Measurements from ENCODE around the gene BRF1. TPM values are rescaled to one million over a fixed set of nuclear protein-coding genes. Genes with fewer than 3 reads are reported as not detected.
A peak's percentile ranks its signal among the peaks of the same experiment; 100 is the strongest.
"Not testable (repeated sequence)": the region's sequence is repeated elsewhere in the genome, so short reads cannot be mapped to it uniquely, and the experiment has no call there.

The BRF1 gene
- total RNA-seq, 4 donors from 2014 or later, result 22.8 to 46.5 (median 30.7) TPM

DNA sequence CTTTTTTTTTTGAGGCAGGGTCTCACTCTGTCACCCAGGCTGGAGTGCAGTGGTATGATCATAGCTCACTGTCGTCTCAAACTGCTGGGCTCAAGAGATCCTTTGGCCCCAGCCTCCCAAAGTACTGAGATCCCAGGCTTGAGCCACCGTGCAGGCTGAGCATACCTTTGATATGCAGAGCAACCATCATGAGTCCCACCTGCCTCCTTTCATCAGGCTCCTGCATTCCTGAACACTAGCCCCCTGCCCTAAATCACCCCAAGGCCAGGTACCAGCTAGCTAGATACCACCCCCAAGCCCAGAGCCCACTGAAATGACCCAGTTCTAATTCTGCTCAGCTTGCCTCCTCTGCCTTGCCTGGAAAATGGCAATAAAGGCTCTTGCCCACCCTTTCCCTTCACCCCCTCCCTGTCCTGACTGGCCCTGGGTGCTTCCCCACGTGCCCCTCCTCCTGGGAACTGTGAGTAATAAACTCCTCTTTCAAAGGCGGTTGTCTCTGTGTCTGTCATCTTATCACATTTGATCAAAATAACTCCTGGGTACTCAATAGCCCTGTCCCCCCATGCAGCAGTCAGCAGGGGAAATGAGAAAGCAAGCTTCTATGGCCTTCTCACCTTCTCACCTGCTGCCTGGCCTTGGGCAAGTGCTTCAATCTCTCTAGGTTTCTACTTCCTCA is 6.4 kb upstream of the BRF1 start:
- TF ChIP-seq, protein P1, sequence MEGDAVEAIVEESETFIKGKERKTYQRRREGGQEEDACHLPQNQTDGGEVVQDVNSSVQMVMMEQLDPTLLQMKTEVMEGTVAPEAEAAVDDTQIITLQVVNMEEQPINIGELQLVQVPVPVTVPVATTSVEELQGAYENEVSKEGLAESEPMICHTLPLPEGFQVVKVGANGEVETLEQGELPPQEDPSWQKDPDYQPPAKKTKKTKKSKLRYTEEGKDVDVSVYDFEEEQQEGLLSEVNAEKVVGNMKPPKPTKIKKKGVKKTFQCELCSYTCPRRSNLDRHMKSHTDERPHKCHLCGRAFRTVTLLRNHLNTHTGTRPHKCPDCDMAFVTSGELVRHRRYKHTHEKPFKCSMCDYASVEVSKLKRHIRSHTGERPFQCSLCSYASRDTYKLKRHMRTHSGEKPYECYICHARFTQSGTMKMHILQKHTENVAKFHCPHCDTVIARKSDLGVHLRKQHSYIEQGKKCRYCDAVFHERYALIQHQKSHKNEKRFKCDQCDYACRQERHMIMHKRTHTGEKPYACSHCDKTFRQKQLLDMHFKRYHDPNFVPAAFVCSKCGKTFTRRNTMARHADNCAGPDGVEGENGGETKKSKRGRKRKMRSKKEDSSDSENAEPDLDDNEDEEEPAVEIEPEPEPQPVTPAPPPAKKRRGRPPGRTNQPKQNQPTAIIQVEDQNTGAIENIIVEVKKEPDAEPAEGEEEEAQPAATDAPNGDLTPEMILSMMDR (IDR thresholded peaks at IDR 0.05), result no peak
- ATAC-seq (ENCODE audit: low FRiP score), result no peak

GRCh38 chr14:105305791-105306190 is 5.0 kb upstream of the BRF1 start:
- ATAC-seq (ENCODE audit: low FRiP score) (no peak), DNase-seq (ENCODE audit: low spot score) (no peak)
- TF ChIP-seq, protein P1 (IDR thresholded peaks at IDR 0.05), result no peak

More for the DNA sequence above, 6.4 kb upstream of the BRF1 start:
- no peak for DNase-seq (ENCODE audit: low spot score)

DNA sequence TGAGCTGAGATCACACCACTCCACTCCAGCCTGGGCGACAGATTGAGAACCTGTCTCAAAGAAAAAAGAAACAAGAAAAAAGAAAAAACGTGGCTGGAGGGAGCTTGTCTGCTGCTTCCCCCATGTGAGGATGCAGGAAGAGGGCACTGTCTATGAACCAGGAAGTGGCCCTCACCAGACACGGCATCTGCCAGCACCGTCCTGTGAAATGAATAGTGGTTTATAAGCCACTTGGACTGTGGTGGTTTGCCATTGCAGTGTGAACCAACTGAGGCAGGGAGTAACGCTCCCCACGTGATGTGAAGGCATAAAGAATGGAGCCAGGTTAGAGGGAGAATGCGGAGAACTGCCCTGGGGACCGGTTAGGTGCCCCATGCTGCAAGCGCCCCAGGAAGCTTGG is 4.5 kb upstream of the BRF1 start:
- ATAC-seq (ENCODE audit: low FRiP score) (no peak), DNase-seq (ENCODE audit: low spot score) (no peak)
- TF ChIP-seq, protein P1 (IDR thresholded peaks at IDR 0.05), result no peak

DNA sequence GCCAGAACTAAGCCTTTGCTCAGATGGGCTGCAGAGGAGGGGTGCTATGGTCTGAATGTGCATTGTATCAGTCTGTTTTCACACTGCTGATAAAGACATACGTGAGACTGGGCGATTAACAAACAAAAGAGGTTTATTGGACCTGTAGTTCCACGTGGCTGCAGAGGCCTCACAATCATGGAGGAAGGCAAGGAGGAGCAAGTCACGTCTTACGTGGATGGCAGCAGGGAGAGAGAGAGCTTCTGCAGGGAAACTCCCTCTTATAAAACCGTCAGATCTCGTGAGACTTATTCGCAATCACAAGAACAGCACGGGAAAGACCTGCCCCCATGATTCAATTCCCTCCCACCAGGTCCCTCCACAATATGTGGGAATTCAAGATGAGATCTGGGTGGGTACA is 3.8 kb upstream of the BRF1 start:
- DNase-seq (ENCODE audit: low spot score) (no peak), ATAC-seq (ENCODE audit: low FRiP score) (no peak)
- TF ChIP-seq, protein P1 (IDR thresholded peaks at IDR 0.05), result no peak

DNA sequence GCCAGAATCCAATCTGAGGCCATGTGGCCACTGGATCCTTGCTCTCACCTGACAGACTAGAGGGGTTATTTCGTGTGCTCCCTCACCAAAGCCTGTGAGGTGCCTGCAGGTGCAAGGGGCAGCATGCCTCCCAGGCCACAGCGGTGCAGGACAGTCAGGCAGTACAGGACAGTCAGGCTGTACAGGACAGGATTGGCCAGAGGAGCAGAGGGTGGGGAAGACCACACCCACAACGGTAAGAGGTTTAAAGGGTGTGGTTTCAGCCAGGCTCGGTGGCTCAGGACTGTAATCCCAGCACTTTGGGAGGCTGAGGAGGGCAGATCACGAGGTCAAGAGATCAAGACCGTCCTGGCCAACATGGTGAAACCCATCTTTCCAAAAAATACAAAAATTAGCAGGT is 3.1 kb upstream of the BRF1 start:
- ATAC-seq (ENCODE audit: low FRiP score) (no peak), DNase-seq (ENCODE audit: low spot score) (no peak)
- TF ChIP-seq, protein P1 (IDR thresholded peaks at IDR 0.05), result no peak

DNA sequence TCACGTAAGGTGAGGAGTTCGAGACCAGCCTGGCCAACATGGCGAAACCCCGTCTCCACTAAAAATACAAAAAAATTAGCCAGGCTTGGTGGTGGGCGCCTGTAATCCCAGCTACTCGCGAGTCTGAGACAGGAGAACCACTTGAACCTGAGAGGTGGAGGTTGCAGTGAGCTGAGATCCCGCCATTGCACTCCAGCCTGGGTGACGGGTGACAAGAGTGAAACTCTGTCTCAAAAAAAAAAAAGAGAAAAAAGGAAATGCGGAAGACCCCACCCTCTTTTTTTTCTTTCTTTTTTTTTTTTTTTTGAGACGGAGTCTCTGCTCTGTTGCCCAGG is 1.1 kb upstream of the BRF1 start:
- not testable (repeated sequence) for ATAC-seq (ENCODE audit: low FRiP score); DNase-seq (ENCODE audit: low spot score)

- ATAC-seq (ENCODE audit: low FRiP score), result peak; percentile 96
- TF ChIP-seq, protein P1 (IDR thresholded peaks at IDR 0.05), result no peak
- DNase-seq (ENCODE audit: low spot score), result peak; percentile 99
These were observed 508 bp upstream of the BRF1 start for GRCh38 chr14:105301103-105301914.
